B cell (primary cell): ENCODE data around the gene PAX2.

Source experiments
- EZH2 ChIP-seq: IDR thresholded peaks from 2 replicates; pipeline ENCODE4 v1.6.1; 2012; ENCODE audit warnings: borderline replicate concordance, low read depth, mild to moderate bottlenecking, moderate library complexity, low read length; ENCODE audit not compliant: insufficient read depth, poor library complexity, severe bottlenecking
- TF ChIP-seq, protein P1 (sequence below): fragments of 200-600 bp; IDR thresholded peaks from one replicate; pipeline ENCODE4 v1.8.0; 2022; ENCODE audit warnings: antibody characterized with exemption, mild to moderate bottlenecking

DNA sequence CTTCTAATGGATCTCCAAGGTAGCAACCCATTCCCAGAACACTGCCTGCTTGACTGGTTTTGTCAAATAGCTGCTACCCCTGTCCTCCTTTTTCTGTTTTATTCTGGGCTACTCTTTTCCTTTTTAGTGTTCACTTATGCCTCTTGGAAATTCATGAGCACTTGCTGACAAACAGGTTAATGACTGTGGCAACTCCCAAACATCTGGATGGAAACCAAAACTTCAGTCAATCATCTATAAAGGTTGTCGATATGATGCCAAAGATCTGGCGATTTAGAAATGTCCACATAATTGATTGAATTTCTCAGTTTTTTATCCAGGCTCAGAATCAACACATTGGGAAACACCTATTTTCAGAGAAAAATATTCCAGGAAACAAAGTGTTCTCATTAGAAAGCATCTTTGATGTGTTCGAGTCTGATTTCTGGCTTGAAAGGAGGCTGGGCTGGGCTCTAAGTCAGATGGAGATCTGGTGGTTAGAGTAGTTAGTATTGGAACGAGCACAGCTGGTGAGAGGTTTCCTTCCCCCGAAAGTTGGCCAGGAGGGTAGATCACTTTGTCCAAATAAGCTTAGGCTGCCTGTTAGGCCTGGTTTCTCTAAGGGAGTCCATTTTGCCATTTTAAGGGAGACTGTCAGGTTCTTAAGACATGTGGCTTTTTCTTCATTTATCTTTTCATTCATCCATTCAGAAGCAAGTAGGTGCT lies 17.8 kb downstream of the PAX2 start:
- TF ChIP-seq, protein P1, sequence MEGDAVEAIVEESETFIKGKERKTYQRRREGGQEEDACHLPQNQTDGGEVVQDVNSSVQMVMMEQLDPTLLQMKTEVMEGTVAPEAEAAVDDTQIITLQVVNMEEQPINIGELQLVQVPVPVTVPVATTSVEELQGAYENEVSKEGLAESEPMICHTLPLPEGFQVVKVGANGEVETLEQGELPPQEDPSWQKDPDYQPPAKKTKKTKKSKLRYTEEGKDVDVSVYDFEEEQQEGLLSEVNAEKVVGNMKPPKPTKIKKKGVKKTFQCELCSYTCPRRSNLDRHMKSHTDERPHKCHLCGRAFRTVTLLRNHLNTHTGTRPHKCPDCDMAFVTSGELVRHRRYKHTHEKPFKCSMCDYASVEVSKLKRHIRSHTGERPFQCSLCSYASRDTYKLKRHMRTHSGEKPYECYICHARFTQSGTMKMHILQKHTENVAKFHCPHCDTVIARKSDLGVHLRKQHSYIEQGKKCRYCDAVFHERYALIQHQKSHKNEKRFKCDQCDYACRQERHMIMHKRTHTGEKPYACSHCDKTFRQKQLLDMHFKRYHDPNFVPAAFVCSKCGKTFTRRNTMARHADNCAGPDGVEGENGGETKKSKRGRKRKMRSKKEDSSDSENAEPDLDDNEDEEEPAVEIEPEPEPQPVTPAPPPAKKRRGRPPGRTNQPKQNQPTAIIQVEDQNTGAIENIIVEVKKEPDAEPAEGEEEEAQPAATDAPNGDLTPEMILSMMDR: no peak
- no peak for TF ChIP-seq EZH2
